MM.1S (cell line): Measurements from ENCODE around the gene HECW1.

Experiments
- DNase-seq: peaks from one replicate; pipeline ENCODE4 v3.0.0-alpha.2; 2015
- H2AFZ ChIP-seq: fragments of 300-600 bp; sonication (generic); 2 replicates; pipeline ENCODE4 v1.6.0; 2016; ENCODE audit warnings: antibody characterized with exemption, low read length
- H3F3A ChIP-seq: fragments of 300-600 bp; sonication (generic); 2 replicates; pipeline ENCODE4 v1.6.1; 2016; ENCODE audit warnings: mild to moderate bottlenecking, antibody characterized with exemption, low read length, moderate library complexity, mixed read lengths; ENCODE audit not compliant: insufficient read depth
- H3K27ac ChIP-seq: fragments of 300-600 bp; sonication (generic); 2 replicates; pipeline ENCODE4 v1.5.1; 2016; ENCODE audit warnings: mild to moderate bottlenecking, low read length
- H3K27me3 ChIP-seq: fragments of 300-600 bp; sonication (generic); replicated peaks from 2 replicates; pipeline ENCODE4 v1.6.0; 2016; ENCODE audit warnings: low read length; ENCODE audit not compliant: insufficient read depth
- H3K36me3 ChIP-seq: fragments of 300-600 bp; sonication (generic); replicated peaks from 2 replicates; pipeline ENCODE4 v1.6.1; 2016; ENCODE audit warnings: mild to moderate bottlenecking, low read length, mixed read lengths; ENCODE audit not compliant: insufficient read depth
- H3K4me1 ChIP-seq: fragments of 300-600 bp; sonication (generic); 2 replicates; pipeline ENCODE4 v1.6.1; 2016; ENCODE audit warnings: low read length, mixed read lengths
- H3K4me2 ChIP-seq: fragments of 300-600 bp; sonication (generic); 2 replicates; pipeline ENCODE4 v1.6.0; 2016; ENCODE audit warnings: low read depth, low read length
- H3K4me3 ChIP-seq: fragments of 300-600 bp; sonication (generic); 2 replicates; pipeline ENCODE4 v1.5.1; 2016; ENCODE audit warnings: low read length, mixed read lengths
- H3K79me2 ChIP-seq: fragments of 300-600 bp; sonication (generic); 2 replicates; pipeline ENCODE4 v1.6.1; 2016; ENCODE audit warnings: mixed run types, low read length, mixed read lengths
- H3K9ac ChIP-seq: fragments of 300-600 bp; sonication (generic); 2 replicates; pipeline ENCODE4 v1.6.1; 2016; ENCODE audit warnings: low read length, mixed read lengths
- H3K9me2 ChIP-seq: fragments of 300-600 bp; sonication (generic); replicated peaks from 2 replicates; pipeline ENCODE4 v1.6.1; 2016; ENCODE audit warnings: mild to moderate bottlenecking, low read length, mixed read lengths; ENCODE audit not compliant: insufficient read depth
- H3K9me3 ChIP-seq: fragments of 300-600 bp; sonication (generic); replicated peaks from 2 replicates; pipeline ENCODE4 v1.6.1; 2016; ENCODE audit warnings: mild to moderate bottlenecking, low read length, mixed read lengths; ENCODE audit not compliant: insufficient read depth
- H4K20me1 ChIP-seq: fragments of 300-600 bp; sonication (generic); 2 replicates; pipeline ENCODE4 v1.6.1; 2016; ENCODE audit warnings: mild to moderate bottlenecking, low read length, moderate library complexity, mixed read lengths; ENCODE audit not compliant: insufficient read depth
- EZH2 ChIP-seq: fragments of 300-600 bp; sonication (generic); optimal IDR thresholded peaks from 2 replicates; pipeline ENCODE3; 2017; ENCODE audit warnings: low read depth, mild to moderate bottlenecking, antibody characterized with exemption, low read length, mixed read lengths
- EZH2phosphoT487 ChIP-seq: fragments of 300-600 bp; sonication (generic); IDR thresholded peaks from 2 replicates; pipeline ENCODE4 v1.6.1; 2018; ENCODE audit warnings: antibody characterized with exemption, low read length
- TF ChIP-seq, protein P1 (sequence below): fragments of 300-600 bp; sonication (generic); IDR thresholded peaks from 2 replicates; pipeline ENCODE4 v1.5.1; 2016; ENCODE audit warnings: antibody characterized with exemption, low read length, mixed read lengths

The HECW1 gene

DNA sequence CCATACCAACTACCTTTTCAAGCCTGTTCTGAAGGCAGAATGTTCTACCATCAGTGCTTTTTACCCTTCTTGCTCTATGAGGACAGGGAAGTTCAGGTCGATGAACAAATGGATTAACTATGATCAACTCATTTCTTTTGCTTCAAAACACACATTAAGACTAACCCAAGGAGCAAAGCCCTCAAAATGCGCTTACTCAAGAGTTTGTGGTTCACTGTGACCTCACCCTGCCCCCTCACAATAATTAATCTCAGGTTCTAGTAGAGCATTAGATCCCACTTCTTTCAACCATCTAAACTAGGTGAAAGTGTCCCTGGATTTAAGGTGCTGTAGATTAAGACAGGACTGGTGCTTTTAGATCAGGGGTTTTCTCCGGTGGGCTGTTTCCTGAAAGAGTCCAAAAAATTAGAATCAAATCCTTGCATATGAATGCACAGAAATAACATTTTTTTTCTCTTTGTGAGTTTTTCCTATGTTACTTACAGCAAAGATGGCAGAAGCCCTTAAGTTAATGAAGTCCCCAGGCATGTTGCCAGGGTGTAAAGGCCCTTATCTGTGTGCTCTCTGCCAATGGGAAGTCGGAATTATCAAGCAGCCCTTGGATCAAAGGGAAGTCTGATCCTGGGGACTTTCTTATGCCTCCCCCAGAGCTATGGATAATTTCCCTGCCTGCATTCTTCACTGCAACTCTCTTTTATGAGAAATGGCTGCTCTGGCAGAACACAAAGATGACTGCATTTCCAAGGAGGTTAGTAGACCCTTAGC, 264.9 kb downstream of the HECW1 start:
- no peak for DNase-seq
- no peaks in the 10 kb centered on the region for H3K9me3 ChIP-seq
- H3K36me3 ChIP-seq = no peaks in the 10 kb centered on the region
- H4K20me1 ChIP-seq = no peaks in the 10 kb centered on the region
- no peaks in the 10 kb centered on the region for H3K4me1 ChIP-seq
- H3K9me2 ChIP-seq = no peaks in the 10 kb centered on the region
- no peak overlapping the region for H3K9ac ChIP-seq
- H3K4me2 ChIP-seq = no peak overlapping the region
- no peak overlapping the region for H3K27ac ChIP-seq
- H3K4me3 ChIP-seq = no peak overlapping the region
- H2AFZ ChIP-seq = no peak overlapping the region
- no peaks in the 10 kb centered on the region for H3F3A ChIP-seq
- no peaks in the 10 kb centered on the region for H3K79me2 ChIP-seq
- H3K27me3 ChIP-seq = no peaks in the 10 kb centered on the region
- TF ChIP-seq EZH2 (no peak), EZH2phosphoT487 (no peak)
- TF ChIP-seq, protein P1, sequence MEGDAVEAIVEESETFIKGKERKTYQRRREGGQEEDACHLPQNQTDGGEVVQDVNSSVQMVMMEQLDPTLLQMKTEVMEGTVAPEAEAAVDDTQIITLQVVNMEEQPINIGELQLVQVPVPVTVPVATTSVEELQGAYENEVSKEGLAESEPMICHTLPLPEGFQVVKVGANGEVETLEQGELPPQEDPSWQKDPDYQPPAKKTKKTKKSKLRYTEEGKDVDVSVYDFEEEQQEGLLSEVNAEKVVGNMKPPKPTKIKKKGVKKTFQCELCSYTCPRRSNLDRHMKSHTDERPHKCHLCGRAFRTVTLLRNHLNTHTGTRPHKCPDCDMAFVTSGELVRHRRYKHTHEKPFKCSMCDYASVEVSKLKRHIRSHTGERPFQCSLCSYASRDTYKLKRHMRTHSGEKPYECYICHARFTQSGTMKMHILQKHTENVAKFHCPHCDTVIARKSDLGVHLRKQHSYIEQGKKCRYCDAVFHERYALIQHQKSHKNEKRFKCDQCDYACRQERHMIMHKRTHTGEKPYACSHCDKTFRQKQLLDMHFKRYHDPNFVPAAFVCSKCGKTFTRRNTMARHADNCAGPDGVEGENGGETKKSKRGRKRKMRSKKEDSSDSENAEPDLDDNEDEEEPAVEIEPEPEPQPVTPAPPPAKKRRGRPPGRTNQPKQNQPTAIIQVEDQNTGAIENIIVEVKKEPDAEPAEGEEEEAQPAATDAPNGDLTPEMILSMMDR = no peak

DNA sequence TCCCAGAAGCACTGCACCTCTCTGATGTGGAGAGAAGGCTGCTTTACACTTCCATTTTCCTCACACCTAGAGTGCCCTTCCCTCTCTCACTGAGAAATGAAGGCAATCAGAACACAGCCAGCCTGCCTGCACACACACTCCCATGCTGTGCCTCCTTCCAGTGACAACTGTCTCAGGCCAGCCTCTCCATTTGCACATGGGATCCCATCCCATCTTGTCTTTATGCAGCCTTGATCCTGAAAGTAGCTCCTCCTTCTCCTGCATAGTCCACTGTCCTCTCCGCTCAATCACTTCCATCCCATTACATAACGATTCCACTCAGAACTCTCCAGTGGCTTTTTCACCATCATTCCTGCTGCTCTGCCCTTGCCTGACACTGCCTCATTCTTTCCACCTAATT, 266.8 kb downstream of the HECW1 start:
- Histone ChIP-seq H3K4me3 (no peak overlapping the region), H3K27me3 (no peaks in the 10 kb centered on the region), H3K9me3 (no peaks in the 10 kb centered on the region), H3K4me1 (no peaks in the 10 kb centered on the region), H4K20me1 (no peaks in the 10 kb centered on the region), H3K36me3 (no peaks in the 10 kb centered on the region), H3K79me2 (no peaks in the 10 kb centered on the region), H3K4me2 (no peak overlapping the region), H2AFZ (no peak overlapping the region), H3K9ac (no peak overlapping the region), H3K27ac (no peak overlapping the region), H3F3A (no peaks in the 10 kb centered on the region), H3K9me2 (no peaks in the 10 kb centered on the region)
- no peak for DNase-seq
- TF ChIP-seq, protein P1 = no peak
- TF ChIP-seq EZH2phosphoT487 = no peak
- no peak for TF ChIP-seq EZH2

DNA sequence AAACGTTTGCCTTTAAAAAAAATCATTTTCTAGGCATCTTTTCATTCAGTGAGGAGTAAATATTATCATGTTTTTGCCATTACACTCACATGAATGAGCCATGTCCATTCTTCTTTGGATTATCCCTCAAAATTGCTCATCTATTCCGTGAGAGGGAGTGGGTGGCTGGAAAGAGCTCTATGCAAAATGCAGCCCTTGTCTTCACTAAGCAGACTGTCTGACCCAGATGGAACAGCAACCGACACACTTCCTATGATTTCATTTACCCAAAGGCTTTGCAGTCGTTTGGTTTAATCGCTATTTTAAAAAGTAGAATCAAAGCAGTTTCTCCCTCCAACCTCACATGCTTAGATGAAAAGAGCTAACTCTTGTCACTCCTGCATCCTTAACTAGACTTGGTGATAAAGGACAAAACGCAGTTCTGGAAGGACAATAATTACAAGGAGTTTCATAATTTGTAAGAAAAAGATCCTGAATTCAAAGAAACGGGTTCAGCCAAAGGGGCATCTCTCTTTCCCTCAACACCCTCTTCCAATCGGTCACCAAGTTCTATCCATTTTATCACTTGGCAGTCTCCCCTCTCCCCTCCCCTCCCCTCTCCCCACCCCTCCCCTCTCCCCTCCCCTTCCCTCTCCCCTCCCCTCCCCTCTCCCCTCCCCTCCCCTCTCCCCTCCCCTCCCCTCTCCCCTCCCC, 272.3 kb downstream of the HECW1 start:
- H2AFZ ChIP-seq = no peak overlapping the region
- H3K9me3 ChIP-seq = no peaks in the 10 kb centered on the region
- no peaks in the 10 kb centered on the region for H3K36me3 ChIP-seq
- H3F3A ChIP-seq = no peaks in the 10 kb centered on the region
- DNase-seq = no peak
- no peak overlapping the region for H3K27ac ChIP-seq
- H3K4me2 ChIP-seq = no peak overlapping the region
- no peaks in the 10 kb centered on the region for H3K27me3 ChIP-seq
- no peak for TF ChIP-seq EZH2phosphoT487
- TF ChIP-seq, protein P1 = no peak
- TF ChIP-seq EZH2 = no peak
- H3K79me2 ChIP-seq = no peaks in the 10 kb centered on the region
- no peaks in the 10 kb centered on the region; the same call in 1 of the 2 replicates for H3K4me1 ChIP-seq
- no peak overlapping the region for H3K4me3 ChIP-seq
- no peaks in the 10 kb centered on the region for H3K9me2 ChIP-seq
- H4K20me1 ChIP-seq = no peaks in the 10 kb centered on the region
- H3K9ac ChIP-seq = no peak overlapping the region
